Lower leg skin (tissue), 3 donors: ENCODE data around the gene PHF12.

Experiments
- POLR2A ChIP-seq, 2 donors: fragments of 450-650 bp; IDR thresholded peaks; one replicate each; pipeline ENCODE4 v1.6.1; 2016 to 2017; ENCODE audit warnings: antibody characterized with exemption in 2 of 2, mild to moderate bottlenecking in 1 of 2, moderate library complexity in 1 of 2
- TF ChIP-seq, protein P1 (sequence below), 3 donors: fragments of 450-650 bp; IDR thresholded peaks; one replicate each; pipeline ENCODE4 v1.5.1; 2016; ENCODE audit warnings: antibody characterized with exemption in 3 of 3, mild to moderate bottlenecking in 3 of 3, moderate library complexity in 2 of 3

DNA sequence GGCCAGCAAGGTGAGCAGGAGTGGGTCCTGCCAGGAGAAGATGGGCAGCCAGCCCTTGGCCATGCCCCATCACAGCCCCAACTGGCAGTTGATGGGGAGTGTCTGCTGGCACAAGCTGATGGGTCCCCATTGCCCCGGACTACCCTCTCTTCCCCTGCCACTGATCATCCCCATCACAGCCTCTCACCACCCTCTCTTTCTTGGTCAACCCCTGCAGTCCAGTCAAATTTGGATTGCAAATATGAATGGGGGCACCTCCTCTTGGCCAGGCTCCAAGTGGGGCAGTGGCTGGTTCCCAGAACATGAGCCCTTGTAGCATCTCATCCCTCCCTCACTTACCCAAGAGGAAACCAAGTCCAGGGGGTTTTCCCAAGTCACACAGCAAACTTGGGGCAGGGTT, 37.2 kb upstream of the PHF12 start:
- TF ChIP-seq, protein P1, sequence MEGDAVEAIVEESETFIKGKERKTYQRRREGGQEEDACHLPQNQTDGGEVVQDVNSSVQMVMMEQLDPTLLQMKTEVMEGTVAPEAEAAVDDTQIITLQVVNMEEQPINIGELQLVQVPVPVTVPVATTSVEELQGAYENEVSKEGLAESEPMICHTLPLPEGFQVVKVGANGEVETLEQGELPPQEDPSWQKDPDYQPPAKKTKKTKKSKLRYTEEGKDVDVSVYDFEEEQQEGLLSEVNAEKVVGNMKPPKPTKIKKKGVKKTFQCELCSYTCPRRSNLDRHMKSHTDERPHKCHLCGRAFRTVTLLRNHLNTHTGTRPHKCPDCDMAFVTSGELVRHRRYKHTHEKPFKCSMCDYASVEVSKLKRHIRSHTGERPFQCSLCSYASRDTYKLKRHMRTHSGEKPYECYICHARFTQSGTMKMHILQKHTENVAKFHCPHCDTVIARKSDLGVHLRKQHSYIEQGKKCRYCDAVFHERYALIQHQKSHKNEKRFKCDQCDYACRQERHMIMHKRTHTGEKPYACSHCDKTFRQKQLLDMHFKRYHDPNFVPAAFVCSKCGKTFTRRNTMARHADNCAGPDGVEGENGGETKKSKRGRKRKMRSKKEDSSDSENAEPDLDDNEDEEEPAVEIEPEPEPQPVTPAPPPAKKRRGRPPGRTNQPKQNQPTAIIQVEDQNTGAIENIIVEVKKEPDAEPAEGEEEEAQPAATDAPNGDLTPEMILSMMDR (IDR thresholded peaks at IDR 0.05), result no peak
- TF ChIP-seq POLR2A (IDR thresholded peaks at IDR 0.05), result no peak
